T-cell (primary cell): ENCODE data around the gene DHX15. TPM values are rescaled to one million over a fixed set of nuclear protein-coding genes. Genes with fewer than 3 reads are reported as not detected.
A peak's percentile ranks its signal among the peaks of the same experiment; 100 is the strongest.

ENCODE experiments used
- ATAC-seq, 4 experiments: fragments of 200-7000 bp in 3 of 4; fragments of 150-1000 bp in 1 of 4; cut with Tn5 transposase; replicated peaks in 1 of 4; 1 replicate in 3 of 4; 2 replicates in 1 of 4; pipeline ENCODE4 v1.10.0; 2021; ENCODE audit warnings: moderate library complexity in 3 of 4, mild to moderate bottlenecking in 2 of 4, moderate number of reproducible peaks in 1 of 4
- CTCF ChIA-PET, 2 donors: fragments of 300-600 bp; sonication (Branson Sonifier 250); formaldehyde crosslinking; loops; one replicate each; lab custom pipeline; 2022; ENCODE audit warnings: antibody characterized with exemption in 2 of 2; lab: Charles Lee
- POLR2A ChIA-PET, 2 donors: fragments of 300-600 bp; sonication (Branson Sonifier 250); formaldehyde crosslinking; loops; one replicate each; lab custom pipeline; 2022; ENCODE audit warnings: antibody characterized with exemption in 2 of 2; lab: Charles Lee
- DNase-seq, 35 experiments: peaks; one replicate each; pipeline versions ENCODE4 v3.0.0 to v3.0.0-alpha.2; 2013 to 2023
- H3K27ac ChIP-seq: one replicate; pipeline ENCODE4 v1.5.1; 2013; ENCODE audit warnings: low read length
- H3K27me3 ChIP-seq, 2 experiments: replicated peaks in 1 of 2; 1 replicate in 1 of 2; 2 replicates in 1 of 2; pipeline versions ENCODE4 v1.6.1 to v1.7.0; 2013; ENCODE audit warnings: low read length in 1 of 2, mixed read lengths in 1 of 2; ENCODE audit not compliant: control insufficient read depth in 2 of 2, insufficient read depth in 2 of 2; ENCODE audit errors: extremely low read depth in 1 of 2
- H3K36me3 ChIP-seq, 2 donors: 1 replicate in 1 of 2; 2 replicates in 1 of 2; pipeline versions ENCODE4 v1.6.1 to v1.7.0; 2013; ENCODE audit warnings: low read length in 1 of 2; ENCODE audit not compliant: control insufficient read depth in 2 of 2, insufficient read depth in 1 of 2; ENCODE audit errors: extremely low read depth in 1 of 2
- H3K4me1 ChIP-seq, 2 experiments: 1 replicate in 1 of 2; 2 replicates in 1 of 2; pipeline versions ENCODE4 v1.6.1 to v1.7.0; 2013; ENCODE audit warnings: low read length in 2 of 2, mixed read lengths in 1 of 2; ENCODE audit not compliant: insufficient read depth in 2 of 2, control insufficient read depth in 1 of 2; ENCODE audit errors: extremely low read depth in 1 of 2
- H3K4me3 ChIP-seq, 2 donors: 1 replicate in 1 of 2; 2 replicates in 1 of 2; pipeline versions ENCODE4 v1.5.1 to v1.7.0; 2013; ENCODE audit warnings: mild to moderate bottlenecking in 2 of 2, low read length in 1 of 2, moderate library complexity in 1 of 2; ENCODE audit not compliant: control insufficient read depth in 1 of 2; ENCODE audit errors: extremely low read depth in 1 of 2
- H3K9me3 ChIP-seq: 2 replicates; pipeline ENCODE4 v1.7.0; 2013
- H3K27ac Mint-ChIP-seq, 2 donors: one replicate each; pipeline ENCODE4 v1.8.0; 2020 to 2021; ENCODE audit warnings: mild to moderate bottlenecking in 2 of 2, mixed read lengths in 2 of 2
- H3K27me3 Mint-ChIP-seq, 2 donors: one replicate each; pipeline ENCODE4 v1.8.0; 2021 to 2022; ENCODE audit warnings: mixed read lengths in 2 of 2
- H3K36me3 Mint-ChIP-seq: one replicate; pipeline ENCODE4 v1.8.0; 2021; ENCODE audit warnings: mixed read lengths
- H3K4me1 Mint-ChIP-seq, 3 donors: one replicate each; pipeline ENCODE4 v1.8.0; 2020 to 2022; ENCODE audit warnings: mixed read lengths in 3 of 3, mild to moderate bottlenecking in 1 of 3
- H3K4me3 Mint-ChIP-seq, 3 donors: one replicate each; pipeline ENCODE4 v1.8.0; 2020 to 2022; ENCODE audit warnings: mild to moderate bottlenecking in 3 of 3, mixed read lengths in 3 of 3, moderate library complexity in 3 of 3
- H3K9me3 Mint-ChIP-seq, 3 donors: one replicate each; pipeline ENCODE4 v1.8.0; 2020 to 2022; ENCODE audit warnings: mixed read lengths in 3 of 3
- WGBS: methylation state at CpG from one replicate; pipeline ENCODE4 v1.1.5; 2013; ENCODE audit warnings: missing lambda C conversion rate; ENCODE audit not compliant: insufficient coverage; 5-methylcytosine and 5-hydroxymethylcytosine counted together
- total RNA-seq, 35 experiments: library from RNA in 6 of 35; stranded (reverse) in 6 of 35; fragments of 120-200 nt in 1 of 35; gene quantifications; one replicate each; pipeline versions ENCODE4 v1.2.1 to v1.2.4 and lab custom pipeline; 2013 to 2026

The DHX15 gene
- total RNA-seq, 5 donors from 2014 or later (not counting 1 experiment from before 2014, with no cell fraction given), result 116 to 174 (median 121) TPM

- CTCF ChIA-PET, result no interaction called here
- no peak overlapping the region for H3K4me3 ChIP-seq
- WGBS, result no CpG with 5 or more reads among the region's 2 CpGs
- H3K27ac ChIP-seq, result no peak overlapping the region
- no peak overlapping the region for H3K4me3 Mint-ChIP-seq
- peaks cover 0 to 6% of the 10 kb centered on the region in 2 experiments for H3K27me3 ChIP-seq
- no peaks in the 10 kb centered on the region for H3K36me3 ChIP-seq
- no peak overlapping the region for H3K27ac Mint-ChIP-seq
- no peaks in the 10 kb centered on the region for H3K9me3 ChIP-seq
- no peaks in the 10 kb centered on the region for H3K36me3 Mint-ChIP-seq
- no peaks in the 10 kb centered on the region for H3K4me1 ChIP-seq
- ATAC-seq (no peak), DNase-seq (no peak)
- POLR2A ChIA-PET, result no interaction called here
- peaks cover 4 to 18% (median 9%) of the 10 kb centered on the region in 3 donors for H3K9me3 Mint-ChIP-seq
- peaks cover 5 to 8% of the 10 kb centered on the region in 2 donors for H3K27me3 Mint-ChIP-seq
- no peaks in the 10 kb centered on the region for H3K4me1 Mint-ChIP-seq
These were observed 10.5 kb upstream of the DHX15 start for GRCh38 chr4:24594887-24595286.

- Histone ChIP-seq H3K27me3 (no peaks in the 10 kb centered on the region), H3K4me3 (no peak overlapping the region), H3K9me3 (no peaks in the 10 kb centered on the region), H3K36me3 (no peaks in the 10 kb centered on the region), H3K4me1 (peaks cover 2 to 7% of the 10 kb centered on the region in 2 experiments), H3K27ac (no peak overlapping the region)
- Mint-ChIP-seq H3K27me3 (peaks cover 4 to 11% of the 10 kb centered on the region in 2 donors), H3K36me3 (no peaks in the 10 kb centered on the region), H3K27ac (no peak overlapping the region), H3K4me3 (no peak overlapping the region), H3K9me3 (peaks cover 4 to 17% (median 6%) of the 10 kb centered on the region in 3 donors), H3K4me1 (peaks cover 0 to 11% (median 9%) of the 10 kb centered on the region in 3 donors)
- ATAC-seq, result no peak
- WGBS, result 13% methylated on average over 2 of the region's 2 CpGs
- DNase-seq, result no peak
- POLR2A ChIA-PET, result no interaction called here
- CTCF ChIA-PET, result no interaction called here
These were observed 5.1 kb upstream of the DHX15 start for GRCh38 chr4:24589448-24589847.

- H3K27ac Mint-ChIP-seq, result no peak overlapping the region
These were observed 4.0 kb upstream of the DHX15 start for GRCh38 chr4:24588216-24588954.

GRCh38 chr4:24583451-24584210 is 723 bp downstream of the DHX15 start:
- H3K36me3 ChIP-seq, result peaks cover 0 to 4% of the 10 kb centered on the region in 2 donors
- no peaks in the 10 kb centered on the region for H3K9me3 ChIP-seq
- Mint-ChIP-seq H3K4me3 (peak overlapping the region; percentile 97 to 99 (median 99)), H3K9me3 (no peaks in the 10 kb centered on the region), H3K27me3 (peaks cover 0 to under 1% of the 10 kb centered on the region in 2 donors), H3K36me3 (peaks cover 8% of the 10 kb centered on the region), H3K27ac (peak overlapping the region; percentile 95 to 97), H3K4me1 (peaks cover 47 to 54% (median 52%) of the 10 kb centered on the region in 3 donors)
- ATAC-seq, result peak; percentile 3 to 21 (median 13)
- H3K27ac ChIP-seq, result peak overlapping the region; percentile 94
- peak overlapping the region; percentile 95 to 96 for H3K4me3 ChIP-seq
- H3K27me3 ChIP-seq, result no peaks in the 10 kb centered on the region
- ChIA-PET CTCF (interaction anchor here in 1 of 2 donors (0.8 to 1.4 kb wide), 4 partner anchors 32 to 110 kb away, joined by 4 to 10 read pairs (median 4); no protein-coding TSS in a partner anchor), POLR2A (interaction anchor here in 1 of 2 donors (0.6 kb wide), 1 partner anchor 10 kb away, joined by 6 read pairs; no protein-coding TSS in a partner anchor)
- WGBS, result under 1% methylated on average over 44 of the region's 51 CpGs
- DNase-seq, result peak in 23 of 35 experiments; percentile 1 to 61 (median 10)
- H3K4me1 ChIP-seq, result peaks cover 25 to 27% of the 10 kb centered on the region in 2 experiments

More at GRCh38 chr4:24588216-24588954, 4.0 kb upstream of the DHX15 start:
- no peak for DNase-seq
- H3K4me1 Mint-ChIP-seq, result peaks cover 3 to 11% (median 11%) of the 10 kb centered on the region in 3 donors
- Histone ChIP-seq H3K9me3 (no peaks in the 10 kb centered on the region), H3K36me3 (no peaks in the 10 kb centered on the region), H3K4me1 (peaks cover 2 to 7% of the 10 kb centered on the region in 2 experiments), H3K4me3 (no peak overlapping the region), H3K27ac (no peak overlapping the region), H3K27me3 (no peaks in the 10 kb centered on the region)
- 100% methylated on average over 3 of the region's 7 CpGs for WGBS
- ATAC-seq, result no peak
- ChIA-PET POLR2A (no interaction called here), CTCF (no interaction called here)
- H3K4me3 Mint-ChIP-seq, result no peak overlapping the region
- H3K9me3 Mint-ChIP-seq, result peaks cover 4 to 17% (median 6%) of the 10 kb centered on the region in 3 donors
- peaks cover 4 to 11% of the 10 kb centered on the region in 2 donors for H3K27me3 Mint-ChIP-seq
- no peaks in the 10 kb centered on the region for H3K36me3 Mint-ChIP-seq

GRCh38 chr4:24582235-24582832 is 2.0 kb downstream of the DHX15 start:
- Histone ChIP-seq H3K4me3 (peak overlapping the region in 1 of 2 donors; percentile 96), H3K27ac (no peak overlapping the region), H3K4me1 (peaks cover 27 to 30% of the 10 kb centered on the region in 2 experiments), H3K36me3 (peaks cover 0 to 4% of the 10 kb centered on the region in 2 donors), H3K27me3 (no peaks in the 10 kb centered on the region), H3K9me3 (no peaks in the 10 kb centered on the region)
- Mint-ChIP-seq H3K27me3 (no peaks in the 10 kb centered on the region), H3K36me3 (peaks cover 13% of the 10 kb centered on the region), H3K27ac (peak overlapping the region; percentile 6 to 91), H3K4me3 (peak overlapping the region; percentile 97 to 99 (median 99)), H3K9me3 (no peaks in the 10 kb centered on the region), H3K4me1 (peaks cover 60 to 67% (median 65%) of the 10 kb centered on the region in 3 donors)
- DNase-seq (peak in 1 of 35 experiments; percentile 7), ATAC-seq (no peak)
- no CpG with 5 or more reads among the region's 5 CpGs for WGBS
- POLR2A ChIA-PET, result no interaction called here
- CTCF ChIA-PET, result no interaction called here

GRCh38 chr4:24578364-24578763 is 6.0 kb downstream of the DHX15 start:
- no peaks in the 10 kb centered on the region for H3K27me3 ChIP-seq
- peaks cover 86 to 94% (median 88%) of the 10 kb centered on the region in 3 donors for H3K4me1 Mint-ChIP-seq
- no peak for ATAC-seq
- H3K27me3 Mint-ChIP-seq, result no peaks in the 10 kb centered on the region
- CTCF ChIA-PET, result no interaction called here
- H3K4me1 ChIP-seq, result peaks cover 23 to 27% of the 10 kb centered on the region in 2 experiments
- DNase-seq, result no peak
- 67% methylated on average over 4 of the region's 4 CpGs for WGBS
- H3K27ac Mint-ChIP-seq, result no peak overlapping the region
- H3K4me3 ChIP-seq, result no peak overlapping the region
- H3K27ac ChIP-seq, result no peak overlapping the region
- H3K36me3 ChIP-seq, result peaks cover 4 to 27% of the 10 kb centered on the region in 2 donors
- peak overlapping the region in 1 of 3 donors; percentile 50 for H3K4me3 Mint-ChIP-seq
- H3K36me3 Mint-ChIP-seq, result peaks cover 43% of the 10 kb centered on the region
- H3K9me3 Mint-ChIP-seq, result no peaks in the 10 kb centered on the region
- no peaks in the 10 kb centered on the region for H3K9me3 ChIP-seq
- POLR2A ChIA-PET, result interaction anchor here in 1 of 2 donors (1.1 kb wide), 1 partner anchor 10 kb away, joined by 5 read pairs; no protein-coding TSS in a partner anchor
